Measurements from ENCODE around the gene PDZD4. TPM values are rescaled to one million over a fixed set of nuclear protein-coding genes. Genes with fewer than 3 reads are reported as not detected.

PDZD4 gene
- total RNA-seq, 6 experiments from 2014 or later, result not detected

DNA sequence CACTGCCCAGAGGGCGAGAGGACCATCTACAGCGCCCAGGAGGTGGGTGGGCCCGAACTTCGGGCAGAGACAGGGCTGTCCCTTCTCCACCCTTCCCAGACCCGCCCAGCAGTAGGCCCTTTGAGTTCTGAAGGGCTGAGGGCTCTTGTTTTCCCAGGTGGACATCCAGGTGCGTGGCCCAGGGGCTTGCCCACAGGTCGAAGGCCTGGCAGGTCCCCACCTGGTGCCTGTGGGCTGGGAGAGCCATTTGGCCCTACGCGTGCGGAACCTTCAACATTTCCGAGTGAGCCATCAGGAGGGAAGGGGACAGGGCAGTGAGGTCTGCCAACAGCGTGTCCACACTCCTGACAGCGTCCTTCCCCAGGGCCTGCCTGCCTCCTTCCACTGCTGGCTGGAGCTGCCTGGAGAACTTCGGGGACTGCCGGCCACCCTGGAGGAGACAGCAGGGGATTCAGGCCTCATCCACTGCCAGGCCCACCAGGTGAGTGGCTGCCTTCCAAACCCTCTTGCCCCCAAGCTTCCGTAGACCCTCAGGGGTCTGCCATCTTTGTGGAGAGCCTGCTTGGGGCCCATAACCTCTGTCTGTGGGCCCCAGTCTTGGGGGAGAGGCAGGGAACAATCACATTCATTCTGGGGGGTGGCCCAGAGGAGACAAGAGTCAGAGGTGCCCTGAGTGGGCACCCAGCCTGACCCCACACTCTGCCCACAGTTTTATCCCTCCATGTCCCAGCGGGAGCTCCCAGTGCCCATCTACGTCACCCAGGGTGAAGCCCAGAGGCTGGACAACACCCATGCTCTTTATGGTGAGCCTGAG lies 59.5 kb downstream of the PDZD4 start:
- no peaks in the 10 kb centered on the region for H3K9me3 Mint-ChIP-seq
- H3K4me1 Mint-ChIP-seq (ENCODE audit: low read depth), result peaks cover 7% of the 10 kb centered on the region; the same call in 1 of the 2 replicates
- H3K27me3 Mint-ChIP-seq (ENCODE audit: insufficient read depth), result no peaks in the 10 kb centered on the region
- no peak for DNase-seq
- no peaks in the 10 kb centered on the region for H3K36me3 Mint-ChIP-seq (ENCODE audit: low read depth)
- H3K27ac Mint-ChIP-seq, result no peak overlapping the region
- TF ChIP-seq, protein P1, sequence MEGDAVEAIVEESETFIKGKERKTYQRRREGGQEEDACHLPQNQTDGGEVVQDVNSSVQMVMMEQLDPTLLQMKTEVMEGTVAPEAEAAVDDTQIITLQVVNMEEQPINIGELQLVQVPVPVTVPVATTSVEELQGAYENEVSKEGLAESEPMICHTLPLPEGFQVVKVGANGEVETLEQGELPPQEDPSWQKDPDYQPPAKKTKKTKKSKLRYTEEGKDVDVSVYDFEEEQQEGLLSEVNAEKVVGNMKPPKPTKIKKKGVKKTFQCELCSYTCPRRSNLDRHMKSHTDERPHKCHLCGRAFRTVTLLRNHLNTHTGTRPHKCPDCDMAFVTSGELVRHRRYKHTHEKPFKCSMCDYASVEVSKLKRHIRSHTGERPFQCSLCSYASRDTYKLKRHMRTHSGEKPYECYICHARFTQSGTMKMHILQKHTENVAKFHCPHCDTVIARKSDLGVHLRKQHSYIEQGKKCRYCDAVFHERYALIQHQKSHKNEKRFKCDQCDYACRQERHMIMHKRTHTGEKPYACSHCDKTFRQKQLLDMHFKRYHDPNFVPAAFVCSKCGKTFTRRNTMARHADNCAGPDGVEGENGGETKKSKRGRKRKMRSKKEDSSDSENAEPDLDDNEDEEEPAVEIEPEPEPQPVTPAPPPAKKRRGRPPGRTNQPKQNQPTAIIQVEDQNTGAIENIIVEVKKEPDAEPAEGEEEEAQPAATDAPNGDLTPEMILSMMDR (IDR thresholded peaks at IDR 0.05), result no peak
- H3K4me3 Mint-ChIP-seq, result no peak overlapping the region

DNA sequence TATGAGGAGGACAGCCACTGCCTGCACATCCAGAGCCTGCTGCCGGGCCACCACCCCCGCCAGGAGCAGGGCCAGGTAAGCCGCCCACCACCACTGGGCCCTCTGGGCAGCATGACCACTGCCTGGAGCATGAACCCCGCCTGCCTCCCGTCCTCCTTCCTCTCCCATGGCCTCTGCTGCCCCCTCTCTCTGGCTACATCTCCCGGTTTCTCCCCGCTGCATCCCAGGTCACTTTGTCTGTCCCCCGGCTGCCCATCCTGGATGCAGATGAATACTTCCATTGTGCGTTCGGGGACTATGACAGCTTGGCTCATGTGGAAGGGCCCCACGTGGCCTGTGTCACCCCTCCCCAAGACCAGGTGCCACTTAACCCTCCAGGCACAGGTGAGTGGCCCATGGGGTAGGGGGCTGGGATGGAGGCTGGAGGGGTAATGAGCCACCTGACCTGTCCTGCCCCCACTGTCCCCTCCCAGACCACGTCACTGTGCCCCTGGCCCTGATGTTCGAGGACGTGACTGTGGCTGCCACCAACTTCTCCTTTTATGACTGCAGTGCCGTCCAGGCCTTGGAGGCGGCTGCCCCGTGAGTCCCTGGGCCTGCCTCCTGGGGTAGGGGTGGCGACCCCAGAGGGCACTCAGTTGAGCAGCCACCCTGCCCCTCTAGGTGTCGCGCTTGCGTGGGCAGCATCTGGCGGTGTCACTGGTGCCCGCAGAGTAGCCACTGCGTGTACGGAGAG lies 60.3 kb downstream of the PDZD4 start:
- Mint-ChIP-seq H3K27me3 (ENCODE audit: insufficient read depth) (no peaks in the 10 kb centered on the region), H3K4me3 (no peak overlapping the region), H3K4me1 (ENCODE audit: low read depth) (peaks cover 7% of the 10 kb centered on the region; the same call in 1 of the 2 replicates), H3K9me3 (no peaks in the 10 kb centered on the region), H3K36me3 (ENCODE audit: low read depth) (no peaks in the 10 kb centered on the region), H3K27ac (no peak overlapping the region)
- DNase-seq, result no peak
- TF ChIP-seq, protein P1 (IDR thresholded peaks at IDR 0.05), result no peak

DNA sequence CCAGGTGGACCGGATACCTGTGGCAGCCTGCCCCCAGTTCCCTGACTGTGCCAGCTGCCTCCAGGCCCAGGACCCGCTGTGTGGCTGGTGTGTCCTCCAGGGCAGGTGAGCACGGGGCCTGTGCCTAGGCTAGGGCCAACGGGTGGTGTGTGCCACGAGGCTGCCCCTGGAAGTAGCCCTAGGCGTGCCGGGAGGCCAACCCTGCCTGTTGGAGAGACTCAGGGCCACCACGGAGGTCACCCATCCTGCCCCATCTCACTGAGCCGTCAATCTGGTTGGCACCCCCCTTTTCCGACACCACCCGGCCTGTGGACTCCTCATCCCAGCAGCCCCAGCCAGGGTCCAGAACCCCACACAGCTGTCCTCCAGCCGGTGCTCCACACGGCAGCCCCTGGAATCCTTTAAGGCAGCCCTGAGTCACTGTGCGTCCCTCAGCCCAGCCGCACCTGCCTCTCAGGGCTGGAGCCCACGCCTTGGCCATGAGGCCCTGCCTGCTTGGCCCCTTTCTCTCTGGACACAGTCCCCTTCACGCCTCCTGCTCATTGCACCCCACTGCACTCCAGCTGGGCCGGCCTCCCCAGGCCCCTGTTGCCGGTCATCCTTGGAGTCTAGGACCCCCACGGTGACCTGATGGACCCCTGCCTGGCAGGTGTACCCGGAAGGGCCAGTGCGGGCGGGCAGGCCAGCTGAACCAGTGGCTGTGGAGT lies 61.0 kb downstream of the PDZD4 start:
- DNase-seq, result no peak
- TF ChIP-seq, protein P1 (IDR thresholded peaks at IDR 0.05), result no peak
- no peaks in the 10 kb centered on the region for H3K27me3 Mint-ChIP-seq (ENCODE audit: insufficient read depth)
- no peak overlapping the region for H3K4me3 Mint-ChIP-seq
- H3K27ac Mint-ChIP-seq, result no peak overlapping the region
- H3K36me3 Mint-ChIP-seq (ENCODE audit: low read depth), result no peaks in the 10 kb centered on the region
- peaks cover 7% of the 10 kb centered on the region; the same call in 1 of the 2 replicates for H3K4me1 Mint-ChIP-seq (ENCODE audit: low read depth)
- no peaks in the 10 kb centered on the region for H3K9me3 Mint-ChIP-seq

DNA sequence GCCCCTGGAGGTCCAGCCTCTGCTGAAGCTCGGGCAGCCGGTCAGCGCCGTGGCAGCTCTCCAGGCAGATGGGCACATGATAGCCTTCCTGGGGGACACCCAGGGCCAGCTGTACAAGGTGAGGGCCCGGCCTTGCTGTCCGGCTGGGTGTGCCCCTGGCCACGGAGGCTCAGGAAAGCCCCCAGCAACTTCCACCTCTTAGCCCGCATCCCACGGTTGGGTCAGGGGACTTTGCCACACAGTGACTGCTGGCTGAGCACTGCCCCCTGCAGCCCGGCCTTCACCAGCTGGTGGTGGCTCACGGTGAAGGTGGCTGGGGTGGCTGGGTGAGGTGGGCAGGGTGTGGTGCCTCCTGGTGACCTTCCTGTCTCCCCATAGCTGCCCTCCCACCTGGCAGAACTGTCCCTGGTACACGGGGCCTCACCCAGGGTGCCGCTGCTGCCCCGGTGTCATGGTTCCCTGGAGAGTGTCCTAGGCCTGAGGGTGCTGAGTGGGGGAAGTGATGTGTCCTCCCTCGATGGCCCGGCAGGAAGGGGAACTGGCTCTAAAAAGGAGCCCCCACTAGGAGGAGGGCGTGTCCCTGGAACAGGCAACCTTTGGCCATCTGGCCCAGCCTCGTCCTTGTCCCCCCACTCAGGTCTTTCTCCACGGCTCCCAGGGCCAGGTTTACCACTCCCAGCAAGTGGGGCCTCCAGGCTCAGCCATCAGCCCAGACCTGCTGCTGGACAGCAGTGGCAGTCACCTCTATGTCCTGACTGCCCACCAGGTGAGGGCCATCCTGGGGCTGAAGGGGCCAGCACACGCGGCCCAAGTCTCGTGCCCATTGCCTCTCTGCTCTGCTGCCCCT lies 61.8 kb downstream of the PDZD4 start:
- no peak for DNase-seq
- Mint-ChIP-seq H3K4me1 (ENCODE audit: low read depth) (peaks cover 7% of the 10 kb centered on the region; the same call in 1 of the 2 replicates), H3K9me3 (no peaks in the 10 kb centered on the region), H3K27me3 (ENCODE audit: insufficient read depth) (no peaks in the 10 kb centered on the region), H3K4me3 (no peak overlapping the region), H3K36me3 (ENCODE audit: low read depth) (no peaks in the 10 kb centered on the region), H3K27ac (no peak overlapping the region)
- TF ChIP-seq, protein P1 (IDR thresholded peaks at IDR 0.05), result no peak; the same call in 1 of the 2 replicates

DNA sequence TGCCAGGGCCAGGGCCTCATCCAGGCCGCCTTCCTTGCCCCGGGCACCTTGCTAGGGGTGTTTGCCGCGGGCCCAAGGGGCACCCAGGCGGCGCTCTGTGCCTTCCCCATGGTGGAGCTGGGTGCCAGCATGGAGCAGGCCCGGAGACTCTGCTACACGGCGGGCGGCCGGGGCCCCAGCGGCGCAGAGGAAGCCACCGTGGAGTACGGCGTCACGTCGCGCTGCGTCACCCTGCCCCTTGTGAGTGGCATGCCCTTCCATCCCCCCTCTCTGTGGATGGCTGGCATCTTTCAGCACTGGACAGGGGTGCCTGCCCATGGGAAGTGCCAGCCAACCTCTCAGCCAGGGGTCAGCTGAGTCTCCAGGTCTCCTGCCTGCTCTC lies 62.7 kb downstream of the PDZD4 start:
- Mint-ChIP-seq H3K9me3 (no peaks in the 10 kb centered on the region), H3K4me1 (ENCODE audit: low read depth) (peaks cover 7% of the 10 kb centered on the region; the same call in 1 of the 2 replicates), H3K27me3 (ENCODE audit: insufficient read depth) (no peaks in the 10 kb centered on the region), H3K27ac (no peak overlapping the region), H3K4me3 (no peak overlapping the region), H3K36me3 (ENCODE audit: low read depth) (no peaks in the 10 kb centered on the region)
- DNase-seq, result no peak
- TF ChIP-seq, protein P1 (IDR thresholded peaks at IDR 0.05), result no peak
